ENCODE results near the gene MYOC. TPM values are rescaled to one million over a fixed set of nuclear protein-coding genes. Genes with fewer than 3 reads are reported as not detected.
"Not testable (repeated sequence)": the region's sequence is repeated elsewhere in the genome, so short reads cannot be mapped to it uniquely, and the experiment has no call there.

MYOC gene
- total RNA-seq: not detected in 2 replicates

DNA sequence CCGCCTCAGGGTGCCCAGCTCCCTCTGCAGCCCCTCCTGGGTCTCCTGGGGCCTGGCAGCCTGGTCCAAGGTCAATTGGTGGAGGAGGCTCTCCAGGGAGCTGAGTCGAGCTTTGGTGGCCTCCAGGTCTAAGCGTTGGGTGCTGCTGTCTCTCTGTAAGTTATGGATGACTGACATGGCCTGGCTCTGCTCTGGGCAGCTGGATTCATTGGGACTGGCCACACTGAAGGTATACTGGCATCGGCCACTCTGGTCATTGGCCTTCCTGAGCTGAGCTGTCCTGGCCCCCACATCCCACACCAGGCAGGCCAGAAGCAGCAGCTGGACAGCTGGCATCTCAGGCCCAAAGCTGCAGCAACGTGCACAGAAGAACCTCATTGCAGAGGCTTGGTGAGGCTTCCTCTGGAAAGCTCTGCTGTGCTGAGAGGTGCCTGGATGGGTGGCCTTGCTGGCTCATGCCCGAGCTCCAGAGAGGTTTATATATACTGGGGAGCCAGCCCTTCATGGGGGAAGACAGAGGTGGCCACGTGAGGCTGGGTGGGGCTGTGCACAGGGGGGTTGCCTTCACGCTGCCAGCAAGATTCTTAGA is at the start of gene MYOC:
TSS of gene MYOC (minus strand) at position 455 of the 589 bp plus-strand sequence. CDS start at position 378, 77 bp downstream.
- TF ChIP-seq, protein P1, sequence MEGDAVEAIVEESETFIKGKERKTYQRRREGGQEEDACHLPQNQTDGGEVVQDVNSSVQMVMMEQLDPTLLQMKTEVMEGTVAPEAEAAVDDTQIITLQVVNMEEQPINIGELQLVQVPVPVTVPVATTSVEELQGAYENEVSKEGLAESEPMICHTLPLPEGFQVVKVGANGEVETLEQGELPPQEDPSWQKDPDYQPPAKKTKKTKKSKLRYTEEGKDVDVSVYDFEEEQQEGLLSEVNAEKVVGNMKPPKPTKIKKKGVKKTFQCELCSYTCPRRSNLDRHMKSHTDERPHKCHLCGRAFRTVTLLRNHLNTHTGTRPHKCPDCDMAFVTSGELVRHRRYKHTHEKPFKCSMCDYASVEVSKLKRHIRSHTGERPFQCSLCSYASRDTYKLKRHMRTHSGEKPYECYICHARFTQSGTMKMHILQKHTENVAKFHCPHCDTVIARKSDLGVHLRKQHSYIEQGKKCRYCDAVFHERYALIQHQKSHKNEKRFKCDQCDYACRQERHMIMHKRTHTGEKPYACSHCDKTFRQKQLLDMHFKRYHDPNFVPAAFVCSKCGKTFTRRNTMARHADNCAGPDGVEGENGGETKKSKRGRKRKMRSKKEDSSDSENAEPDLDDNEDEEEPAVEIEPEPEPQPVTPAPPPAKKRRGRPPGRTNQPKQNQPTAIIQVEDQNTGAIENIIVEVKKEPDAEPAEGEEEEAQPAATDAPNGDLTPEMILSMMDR (IDR thresholded peaks at IDR 0.05; ENCODE audit: extremely low read depth, low read depth, low read length): no peak
- no peaks in the 10 kb centered on the region for H3K27me3 ChIP-seq (ENCODE audit: insufficient read depth, low read length)
- no peak within 1 kb of the TSS for H3K27ac ChIP-seq (ENCODE audit: low read depth, low read length)
- no peaks in the 10 kb centered on the region for H3K36me3 ChIP-seq (ENCODE audit: insufficient read depth, low read length)
- peak within 1 kb of the TSS; percentile 29 for H2AFZ ChIP-seq (ENCODE audit: low read length)
- H4K20me1 ChIP-seq (ENCODE audit: insufficient read depth, low read length): no peaks in the 10 kb centered on the region
- H3K9me3 ChIP-seq (ENCODE audit: low read depth, low read length): no peaks in the 10 kb centered on the region
- peaks cover 14% of the 10 kb centered on the region for H3K4me1 ChIP-seq (ENCODE audit: insufficient read depth, low read length)
- H3K79me2 ChIP-seq (ENCODE audit: insufficient read depth, low read length): no peaks in the 10 kb centered on the region
- no peak for DNase-seq (ENCODE audit: insufficient read length, low spot score, missing footprints)
- H3K4me3 ChIP-seq (ENCODE audit: insufficient read depth, low read length): no peak within 1 kb of the TSS
- no peak within 1 kb of the TSS for H3K4me2 ChIP-seq (ENCODE audit: insufficient read depth, low read length)

DNA sequence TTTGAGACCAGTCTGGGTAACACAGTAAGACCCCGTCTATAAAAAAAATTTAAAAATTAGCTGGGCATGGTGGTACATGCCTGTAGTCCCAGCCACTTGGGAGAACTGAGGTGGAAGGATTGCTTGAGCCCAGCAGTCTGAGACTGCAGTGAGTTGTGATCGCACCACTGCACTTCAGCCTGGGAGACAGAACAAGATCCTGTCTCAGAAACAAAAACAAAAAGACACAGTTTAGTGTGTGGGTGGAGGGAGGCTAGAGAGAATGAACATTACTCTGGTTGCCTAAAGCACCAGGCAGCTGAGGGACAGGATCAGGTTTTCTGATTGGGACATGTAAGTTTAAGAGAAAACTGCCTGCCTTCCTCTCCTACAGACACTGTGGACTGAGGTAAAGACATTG is 47.0 kb upstream of the MYOC start:
- Histone ChIP-seq H3K36me3 (ENCODE audit: insufficient read depth, low read length) (no peaks in the 10 kb centered on the region), H3K4me3 (ENCODE audit: insufficient read depth, low read length) (no peak overlapping the region), H3K9me3 (ENCODE audit: low read depth, low read length) (no peaks in the 10 kb centered on the region), H2AFZ (ENCODE audit: low read length) (no peak overlapping the region), H3K4me1 (ENCODE audit: insufficient read depth, low read length) (no peaks in the 10 kb centered on the region), H3K4me2 (ENCODE audit: insufficient read depth, low read length) (no peak overlapping the region), H3K79me2 (ENCODE audit: insufficient read depth, low read length) (no peaks in the 10 kb centered on the region), H3K27me3 (ENCODE audit: insufficient read depth, low read length) (no peaks in the 10 kb centered on the region), H3K27ac (ENCODE audit: low read depth, low read length) (no peak overlapping the region), H4K20me1 (ENCODE audit: insufficient read depth, low read length) (no peaks in the 10 kb centered on the region)
- TF ChIP-seq, protein P1 (IDR thresholded peaks at IDR 0.05; ENCODE audit: extremely low read depth, low read depth, low read length): no peak
- DNase-seq (ENCODE audit: insufficient read length, low spot score, missing footprints): no peak

DNA sequence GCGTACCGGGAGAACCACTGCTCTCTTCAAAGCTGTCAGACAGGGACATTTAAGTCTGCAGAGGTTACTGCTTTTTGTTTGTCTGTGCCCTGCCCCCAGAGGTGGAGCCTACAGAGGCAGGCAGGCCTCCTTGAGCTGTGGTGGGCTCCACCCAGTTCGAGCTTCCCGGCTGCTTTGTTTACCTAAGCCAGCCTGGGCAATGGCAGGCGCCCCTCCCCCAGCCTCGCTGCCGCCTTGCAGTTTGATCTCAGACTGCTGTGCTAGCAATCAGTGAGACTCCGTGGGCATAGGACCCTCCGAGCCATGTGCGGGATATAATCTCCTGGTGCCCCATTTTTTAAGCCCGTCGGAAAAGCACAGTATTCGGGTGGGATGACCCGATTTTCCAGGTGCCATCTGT is 43.3 kb upstream of the MYOC start:
- H4K20me1 ChIP-seq (ENCODE audit: insufficient read depth, low read length); H3K79me2 ChIP-seq (ENCODE audit: insufficient read depth, low read length); H3K4me2 ChIP-seq (ENCODE audit: insufficient read depth, low read length); H3K27me3 ChIP-seq (ENCODE audit: insufficient read depth, low read length); H3K9me3 ChIP-seq (ENCODE audit: low read depth, low read length); H3K36me3 ChIP-seq (ENCODE audit: insufficient read depth, low read length); H3K4me1 ChIP-seq (ENCODE audit: insufficient read depth, low read length); H3K27ac ChIP-seq (ENCODE audit: low read depth, low read length); H3K4me3 ChIP-seq (ENCODE audit: insufficient read depth, low read length); H2AFZ ChIP-seq (ENCODE audit: low read length); DNase-seq (ENCODE audit: insufficient read length, low spot score, missing footprints): not testable (repeated sequence)

DNA sequence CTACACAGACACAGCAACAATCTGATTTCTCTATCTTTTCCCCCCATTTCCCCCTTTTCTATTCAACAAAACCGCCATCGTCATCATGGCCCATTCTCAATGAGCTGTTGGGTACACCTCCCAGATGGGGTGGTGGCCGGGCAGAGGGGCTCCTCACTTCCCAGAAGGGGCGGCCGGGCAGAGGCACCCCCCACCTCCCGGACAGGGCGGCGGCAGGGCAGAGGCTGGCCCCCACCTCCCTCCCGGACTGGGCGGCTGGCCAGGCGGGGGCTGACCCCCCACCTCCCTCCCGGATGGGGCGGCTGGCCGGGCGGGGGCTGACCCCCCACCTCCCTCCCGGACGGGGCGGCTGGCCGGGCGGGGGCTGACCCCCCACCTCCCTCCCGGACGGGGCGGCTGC is 41.1 kb upstream of the MYOC start:
- H3K9me3 ChIP-seq (ENCODE audit: low read depth, low read length); H3K27ac ChIP-seq (ENCODE audit: low read depth, low read length); H3K27me3 ChIP-seq (ENCODE audit: insufficient read depth, low read length); H3K4me3 ChIP-seq (ENCODE audit: insufficient read depth, low read length); H3K4me1 ChIP-seq (ENCODE audit: insufficient read depth, low read length); H3K36me3 ChIP-seq (ENCODE audit: insufficient read depth, low read length); DNase-seq (ENCODE audit: insufficient read length, low spot score, missing footprints); H2AFZ ChIP-seq (ENCODE audit: low read length); H3K4me2 ChIP-seq (ENCODE audit: insufficient read depth, low read length); H4K20me1 ChIP-seq (ENCODE audit: insufficient read depth, low read length); H3K79me2 ChIP-seq (ENCODE audit: insufficient read depth, low read length): not testable (repeated sequence)

DNA sequence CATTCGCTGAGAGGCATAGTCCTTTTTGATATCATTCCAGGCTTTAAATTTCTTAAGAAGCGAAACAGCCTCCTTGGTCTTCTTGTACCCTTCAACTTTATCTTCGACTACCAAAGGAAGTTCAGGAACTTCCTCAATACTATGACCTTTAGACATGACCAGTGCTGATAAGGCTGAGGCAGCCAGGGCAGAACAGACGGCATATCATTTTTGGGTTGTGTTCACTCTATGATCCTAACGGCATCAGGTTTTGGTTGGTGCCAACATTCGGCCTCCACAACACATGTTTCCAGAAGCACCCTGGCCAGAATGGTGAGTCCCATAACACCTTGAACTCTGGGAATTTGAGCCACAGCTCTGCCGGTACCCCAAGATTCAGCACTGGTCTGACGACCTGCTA is 31.4 kb upstream of the MYOC start:
- H3K27me3 ChIP-seq (ENCODE audit: insufficient read depth, low read length): no peaks in the 10 kb centered on the region
- H3K36me3 ChIP-seq (ENCODE audit: insufficient read depth, low read length): no peaks in the 10 kb centered on the region
- H3K79me2 ChIP-seq (ENCODE audit: insufficient read depth, low read length): no peaks in the 10 kb centered on the region
- no peaks in the 10 kb centered on the region for H3K4me1 ChIP-seq (ENCODE audit: insufficient read depth, low read length)
- no peak for DNase-seq (ENCODE audit: insufficient read length, low spot score, missing footprints)
- no peak overlapping the region for H2AFZ ChIP-seq (ENCODE audit: low read length)
- H3K27ac ChIP-seq (ENCODE audit: low read depth, low read length): no peak overlapping the region
- H4K20me1 ChIP-seq (ENCODE audit: insufficient read depth, low read length): no peaks in the 10 kb centered on the region
- H3K4me2 ChIP-seq (ENCODE audit: insufficient read depth, low read length): no peak overlapping the region
- no peak overlapping the region for H3K4me3 ChIP-seq (ENCODE audit: insufficient read depth, low read length)
- TF ChIP-seq, protein P1 (IDR thresholded peaks at IDR 0.05; ENCODE audit: extremely low read depth, low read depth, low read length): no peak
- no peaks in the 10 kb centered on the region for H3K9me3 ChIP-seq (ENCODE audit: low read depth, low read length)
